RWPE2 (cell line): ENCODE measurements around the gene TMEM14B.
A peak's percentile ranks its signal among the peaks of the same experiment; 100 is the strongest.
"Not testable (repeated sequence)": the region's sequence is repeated elsewhere in the genome, so short reads cannot be mapped to it uniquely, and the experiment has no call there.

Source experiments
- ATAC-seq: fragments of 200-7000 bp; cut with Tn5 transposase; 3 replicates; pipeline ENCODE4 v1.9.1; 2021; ENCODE audit warnings: low read depth
- DNase-seq: peaks from one replicate; pipeline ENCODE4 v3.0.0-alpha.2; 2020; ENCODE audit warnings: low spot score
- H3K27ac ChIP-seq: fragments of 450-650 bp; 2 replicates; pipeline ENCODE4 v1.5.1; 2017; ENCODE audit warnings: mild to moderate bottlenecking; ENCODE audit not compliant: poor library complexity, severe bottlenecking
- H3K27me3 ChIP-seq: fragments of 250-450 bp; sonication (Bioruptor Pico); 2 replicates; pipeline ENCODE4 v1.5.1; 2021; ENCODE audit warnings: mild to moderate bottlenecking, moderate library complexity; ENCODE audit not compliant: insufficient read depth, poor library complexity, severe bottlenecking
- H3K36me3 ChIP-seq: fragments of 250-450 bp; sonication (Bioruptor Pico); 2 replicates; pipeline ENCODE4 v1.5.1; 2020; ENCODE audit warnings: low read depth, mild to moderate bottlenecking, moderate library complexity
- H3K4me1 ChIP-seq: fragments of 250-450 bp; sonication (Bioruptor Pico); 2 replicates; pipeline ENCODE4 v1.5.1; 2021; ENCODE audit warnings: mild to moderate bottlenecking, moderate library complexity; ENCODE audit not compliant: insufficient read depth, poor library complexity, severe bottlenecking
- H3K4me3 ChIP-seq: fragments of 250-450 bp; sonication (Bioruptor Pico); 2 replicates; pipeline ENCODE4 v1.5.1; 2021; ENCODE audit warnings: mild to moderate bottlenecking, moderate library complexity; ENCODE audit not compliant: severe bottlenecking
- H3K9me3 ChIP-seq: fragments of 250-450 bp; sonication (Bioruptor Pico); 2 replicates; pipeline ENCODE4 v1.5.1; 2021; ENCODE audit warnings: mild to moderate bottlenecking, moderate library complexity; ENCODE audit not compliant: severe bottlenecking
- CTCF ChIP-seq: fragments of 450-650 bp; IDR thresholded peaks from one replicate; pipeline ENCODE4 v1.5.1; 2017; ENCODE audit warnings: mild to moderate bottlenecking, moderate library complexity; ENCODE audit not compliant: poor library complexity, severe bottlenecking

Gene TMEM14B

GRCh38 chr6:10733151-10733715 is 14.4 kb upstream of the TMEM14B start:
- peak overlapping the region; percentile 83 for H3K27ac ChIP-seq
- DNase-seq: no peak

GRCh38 chr6:10733863-10734262 is 13.7 kb upstream of the TMEM14B start:
- ATAC-seq (peak; percentile 55), DNase-seq (no peak)
- no peak for TF ChIP-seq CTCF
- Histone ChIP-seq H3K9me3 (no peaks in the 10 kb centered on the region), H3K36me3 (peaks cover 44% of the 10 kb centered on the region), H3K27ac (peak overlapping the region; percentile 83), H3K4me3 (no peak overlapping the region), H3K27me3 (no peaks in the 10 kb centered on the region), H3K4me1 (peaks cover 17% of the 10 kb centered on the region)

More at GRCh38 chr6:10733151-10733715, 14.4 kb upstream of the TMEM14B start:
- Histone ChIP-seq H3K9me3 (no peaks in the 10 kb centered on the region), H3K36me3 (peaks cover 51% of the 10 kb centered on the region), H3K4me3 (no peak overlapping the region), H3K4me1 (peaks cover 17% of the 10 kb centered on the region), H3K27me3 (no peaks in the 10 kb centered on the region)
- ATAC-seq: no peak
- TF ChIP-seq CTCF: no peak

DNA sequence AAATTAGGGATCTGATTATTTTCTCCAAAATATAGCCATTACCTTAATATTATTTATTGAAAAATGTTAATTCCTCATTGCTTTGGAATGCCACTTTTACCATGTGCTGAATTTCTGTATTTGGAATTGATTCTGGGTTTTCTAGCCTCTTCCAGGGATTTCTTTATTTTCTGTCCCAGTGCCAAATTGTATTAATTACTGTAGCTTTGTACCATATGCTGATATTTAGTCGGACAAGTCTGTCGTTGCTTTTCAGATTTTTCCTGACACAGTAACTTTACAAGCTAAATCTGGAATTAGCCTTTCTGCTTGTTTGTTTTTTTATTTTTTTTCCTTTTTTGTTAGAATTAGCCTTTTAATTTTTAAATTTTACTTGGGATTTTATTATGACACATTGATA is 10.9 kb upstream of the TMEM14B start:
- TF ChIP-seq CTCF: no peak
- Histone ChIP-seq H3K9me3 (no peaks in the 10 kb centered on the region), H3K4me3 (no peak overlapping the region), H3K27me3 (no peaks in the 10 kb centered on the region), H3K36me3 (peaks cover 20% of the 10 kb centered on the region), H3K4me1 (peaks cover 17% of the 10 kb centered on the region), H3K27ac (no peak overlapping the region)
- ATAC-seq: no peak
- no peak for DNase-seq

DNA sequence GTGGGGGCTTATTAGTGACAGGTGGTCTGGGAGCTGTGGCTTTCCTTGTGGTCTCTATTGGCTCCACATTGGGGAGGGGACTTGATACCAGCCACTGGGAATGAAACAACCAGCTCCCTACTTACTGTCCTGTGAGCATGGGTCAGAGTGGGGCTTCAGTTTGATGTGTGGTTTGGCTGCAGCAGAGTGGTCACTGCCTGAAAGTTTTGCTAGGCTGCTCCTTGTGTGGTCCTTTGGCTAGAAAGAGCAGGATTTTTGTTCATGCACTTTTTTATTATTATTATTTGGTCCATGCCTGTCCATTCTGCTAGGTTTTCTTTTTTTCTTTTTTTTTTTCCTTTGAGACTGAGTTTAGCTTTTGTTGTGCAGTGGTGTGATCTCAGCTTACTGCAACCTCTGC is 7.5 kb upstream of the TMEM14B start:
- ATAC-seq (no peak), DNase-seq (no peak)
- Histone ChIP-seq H3K9me3 (no peaks in the 10 kb centered on the region), H3K27ac (no peak overlapping the region), H3K4me3 (no peak overlapping the region), H3K36me3 (no peaks in the 10 kb centered on the region), H3K27me3 (no peaks in the 10 kb centered on the region), H3K4me1 (peaks cover 5% of the 10 kb centered on the region)
- TF ChIP-seq CTCF: no peak

- H3K9me3 ChIP-seq, ATAC-seq, DNase-seq: not testable (repeated sequence)
These were observed 6.0 kb upstream of the TMEM14B start for GRCh38 chr6:10741643-10742042.

More at GRCh38 chr6:10741643-10742042, 6.0 kb upstream of the TMEM14B start:
- H3K36me3 ChIP-seq, H3K27me3 ChIP-seq, H3K4me3 ChIP-seq, H3K27ac ChIP-seq, H3K4me1 ChIP-seq: not testable (repeated sequence)
